HepG2 (cell line): Measurements from ENCODE around the gene DEPDC5. TPM values are rescaled to one million over a fixed set of nuclear protein-coding genes. Genes with fewer than 3 reads are reported as not detected.

Source experiments
- ATAC-seq: fragments of 200-7000 bp; cut with Tn5 transposase; 3 replicates; pipeline ENCODE4 v1.9.1; 2020; ENCODE audit warnings: mild to moderate bottlenecking, moderate library complexity
- BruUV-seq: library from RNA; stranded (reverse); fragments of 400-500 nt; replicated peaks from 2 replicates; lab custom pipeline; 2021; lab: Mats Ljungman, UMichigan
- CTCF ChIA-PET: fragments of 300-600 bp; formaldehyde crosslinking; extraction: SDS; loops from one replicate; lab custom pipeline; 2021; ENCODE audit warnings: low total read pairs, inconsistent platforms, low intra/inter-chr PET ratio; lab: Yijun Ruan, JAX
- POLR2A ChIA-PET: fragments of 350-600 bp; sonication (Branson Sonifier 250); formaldehyde crosslinking; loops from one replicate; lab custom pipeline; 2020; ENCODE audit warnings: antibody characterized with exemption, inconsistent platforms; lab: Yijun Ruan, JAX
- DNase-seq: peaks from one replicate; pipeline ENCODE4 v3.0.0-alpha.2; 2015; ENCODE audit warnings: low spot score
- FAIRE-seq: peaks from 3 replicates; lab custom pipeline; 2011; peaks lifted over from hg19 to GRCh38; lab: Jason Lieb, UNC
- H2AFZ ChIP-seq: one replicate; pipeline ENCODE4 v1.6.1; 2011; ENCODE audit warnings: low read length, inconsistent platforms
- H3K27ac ChIP-seq: fragments of 300-600 bp; 3 replicates; pipeline ENCODE4 v1.8.0; 2011; ENCODE audit warnings: mixed run types, mild to moderate bottlenecking, mixed read lengths, low read length, inconsistent platforms; ENCODE audit not compliant: insufficient read depth; ENCODE audit errors: extremely low read length
- H3K27me3 ChIP-seq, 2 experiments: fragments of 200-600 bp in 1 of 2; 2 replicates in 1 of 2; 3 replicates in 1 of 2; pipeline versions ENCODE4 v1.6.0 to v1.8.0; 2011; ENCODE audit warnings: low read length in 2 of 2, mild to moderate bottlenecking in 2 of 2, moderate library complexity in 2 of 2, inconsistent platforms in 1 of 2; ENCODE audit not compliant: insufficient read depth in 2 of 2, control insufficient read depth in 1 of 2
- H3K36me3 ChIP-seq, 2 experiments: fragments of 200-600 bp in 1 of 2; replicated peaks in 1 of 2; 2 replicates in 1 of 2; 3 replicates in 1 of 2; pipeline versions ENCODE4 v1.5.1 to v1.8.0; 2011; ENCODE audit warnings: low read length in 2 of 2, inconsistent platforms in 1 of 2; ENCODE audit not compliant: insufficient read depth in 2 of 2, control insufficient read depth in 1 of 2
- H3K4me1 ChIP-seq: 2 replicates; pipeline ENCODE4 v1.5.1; 2012; ENCODE audit warnings: low read length, inconsistent platforms; ENCODE audit not compliant: insufficient read depth
- H3K4me2 ChIP-seq: 2 replicates; pipeline ENCODE4 v1.6.0; 2011; ENCODE audit warnings: low read depth, low read length, inconsistent platforms
- H3K4me3 ChIP-seq, 3 experiments: fragments of 200-600 bp in 1 of 3; sonication (generic), shearing (Covaris generic) in 1 of 3; replicated peaks in 1 of 3; 2 replicates each; pipeline ENCODE4 v1.5.1; 2011 to 2016; ENCODE audit warnings: low read length in 3 of 3, inconsistent platforms in 2 of 3, low read depth in 2 of 3, mild to moderate bottlenecking in 2 of 3, control low read depth in 1 of 3, mixed read lengths in 1 of 3; ENCODE audit not compliant: insufficient read depth in 1 of 3
- H3K79me2 ChIP-seq: one replicate; pipeline ENCODE4 v1.6.1; 2011; ENCODE audit warnings: low read length, inconsistent platforms; ENCODE audit not compliant: insufficient read depth
- H3K9ac ChIP-seq: 2 replicates; pipeline ENCODE4 v1.6.0; 2011; ENCODE audit warnings: mild to moderate bottlenecking, low read depth, low read length, inconsistent platforms; ENCODE audit not compliant: insufficient read depth
- H3K9me3 ChIP-seq: 2 replicates; pipeline ENCODE4 v1.5.1; 2012; ENCODE audit warnings: mild to moderate bottlenecking, low read length
- H4K20me1 ChIP-seq: 2 replicates; pipeline ENCODE4 v1.6.0; 2011; ENCODE audit warnings: inconsistent platforms, mild to moderate bottlenecking, low read length, moderate library complexity; ENCODE audit not compliant: insufficient read depth
- GATAD2A ChIP-seq: IDR thresholded peaks from 2 replicates; pipeline ENCODE4 v1.6.1; 2016
- HMG20A ChIP-seq: IDR thresholded peaks from 2 replicates; pipeline ENCODE4 v1.6.1; 2016; ENCODE audit warnings: borderline replicate concordance
- PAF1 ChIP-seq: IDR thresholded peaks from 2 replicates; pipeline ENCODE4 v1.6.1; 2016; ENCODE audit warnings: missing genetic modification reagents, missing compliant biosample characterization
- STAT6 ChIP-seq: sonication (generic); formaldehyde crosslinking; IDR thresholded peaks from 2 replicates; pipeline ENCODE4 v1.4.0; 2020; ENCODE audit warnings: missing genetic modification reagents, mild to moderate bottlenecking, borderline replicate concordance
- ZBTB1 ChIP-seq: sonication (generic); formaldehyde crosslinking; IDR thresholded peaks from 2 replicates; pipeline ENCODE4 v1.4.0; 2020; ENCODE audit warnings: missing genetic modification reagents, borderline replicate concordance
- ZNF550 ChIP-seq: sonication (generic); formaldehyde crosslinking; IDR thresholded peaks from 2 replicates; pipeline ENCODE4 v1.4.0; 2020; ENCODE audit warnings: mild to moderate bottlenecking, missing genetic modification reagents, borderline replicate concordance
- ZNF563 ChIP-seq: sonication (generic); formaldehyde crosslinking; IDR thresholded peaks from 2 replicates; pipeline ENCODE4 v1.8.0; 2022; ENCODE audit warnings: mild to moderate bottlenecking, moderate library complexity, missing genetic modification reagents
- ZNF589 ChIP-seq: sonication (generic); formaldehyde crosslinking; conservative IDR thresholded peaks from 2 replicates; pipeline ENCODE4 v1.8.0; 2022; ENCODE audit warnings: mild to moderate bottlenecking, moderate library complexity, missing genetic modification reagents
- WGBS: methylation state at CpG from one replicate; pipeline ENCODE4 v1.1.6; 2017; ENCODE audit warnings: low lambda C conversion rate; 5-methylcytosine and 5-hydroxymethylcytosine counted together
- in situ Hi-C: cut with HindIII; loops from 2 replicates; pipeline ENCODE4 v1.10.0; 2017; ENCODE audit warnings: low pct_unique_long_range_greater_than_20kb; ENCODE audit not compliant: extremely low pct_ligation_motif_present
- intact Hi-C: fragments of 100-400 bp; cut with micrococcal nuclease; formaldehyde crosslinking; loops from one replicate; pipeline ENCODE4 v1.10.0; 2022; ENCODE audit not compliant: unreplicated experiment
- polyA plus RNA-seq, 8 experiments: library from polyadenylated mRNA; depleted of rRNA in 3 of 8; stranded (reverse) in 7 of 8; unstranded in 1 of 8; fragments of >200 nt; fragmentation: Illumina TruSeq in 4 of 8; extraction: Trizol in 4 of 8; gene quantifications; 2 replicates each; pipeline versions ENCODE4 v1.2.1 to v1.2.3, GENCODE V29; 2011 to 2016; ENCODE audit warnings: low read depth in 4 of 8, missing spikeins in 1 of 8, mixed read lengths in 1 of 8; ENCODE audit not compliant: insufficient read depth in 1 of 8
- total RNA-seq, 5 experiments: library from RNA; depleted of rRNA; stranded (reverse); fragments of >200 nt; fragmentation: Illumina TruSeq; extraction: Trizol; gene quantifications; 2 replicates each; pipeline ENCODE4 v1.2.3, GENCODE V29; 2016; ENCODE audit warnings: low read depth in 1 of 5
- TF ChIP-seq, protein P1 (sequence below): fragments of 450-650 bp; IDR thresholded peaks from 2 replicates; pipeline ENCODE4 v1.6.1; 2017

DEPDC5 gene
- total and polyA plus RNA-seq, 2 of the 13 experiments (the other 11 are each of a cell fraction or from before 2014, with no cell fraction given) = 9.8 to 12.4 TPM

- TF ChIP-seq PAF1 (CRISPR knock-in tag) (no peak), GATAD2A (CRISPR knock-in tag) (no peak), STAT6 (CRISPR knock-in tag) (no peak), ZNF589 (no peak), ZNF563 (CRISPR knock-in tag) (no peak), HMG20A (CRISPR knock-in tag) (no peak), ZBTB1 (CRISPR knock-in tag) (no peak), ZNF550 (no peak)
- TF ChIP-seq, protein P1, sequence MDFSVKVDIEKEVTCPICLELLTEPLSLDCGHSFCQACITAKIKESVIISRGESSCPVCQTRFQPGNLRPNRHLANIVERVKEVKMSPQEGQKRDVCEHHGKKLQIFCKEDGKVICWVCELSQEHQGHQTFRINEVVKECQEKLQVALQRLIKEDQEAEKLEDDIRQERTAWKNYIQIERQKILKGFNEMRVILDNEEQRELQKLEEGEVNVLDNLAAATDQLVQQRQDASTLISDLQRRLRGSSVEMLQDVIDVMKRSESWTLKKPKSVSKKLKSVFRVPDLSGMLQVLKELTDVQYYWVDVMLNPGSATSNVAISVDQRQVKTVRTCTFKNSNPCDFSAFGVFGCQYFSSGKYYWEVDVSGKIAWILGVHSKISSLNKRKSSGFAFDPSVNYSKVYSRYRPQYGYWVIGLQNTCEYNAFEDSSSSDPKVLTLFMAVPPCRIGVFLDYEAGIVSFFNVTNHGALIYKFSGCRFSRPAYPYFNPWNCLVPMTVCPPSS = no peak
- Histone ChIP-seq H3K36me3 (no peaks in the 10 kb centered on the region), H3K9ac (no peak overlapping the region; the same call in 1 of the 2 replicates), H3K4me3 (no peak overlapping the region), H3K27me3 (no peaks in the 10 kb centered on the region; a peak in 1 of 5 replicates), H3K79me2 (no peaks in the 10 kb centered on the region), H4K20me1 (no peaks in the 10 kb centered on the region), H3K27ac (no peak overlapping the region), H3K4me2 (peak overlapping the region; percentile 38), H2AFZ (no peak overlapping the region), H3K4me1 (peaks cover 46% of the 10 kb centered on the region), H3K9me3 (no peaks in the 10 kb centered on the region)
- ChIA-PET POLR2A (no interaction called here), CTCF (no interaction called here)
- intact Hi-C loops = no loop called here
- WGBS = 7% methylated on average over 5 of the region's 5 CpGs
- FAIRE-seq (no peak), ATAC-seq (no peak), DNase-seq (no peak)
- in situ Hi-C loops = no loop called here
- no TSS peak for BruUV-seq
Measured at GRCh38 chr22:31923136-31923535, 169.3 kb downstream of the DEPDC5 start.
